HG02571 (cell line): ENCODE results near the gene PIPOX.

ENCODE experiments used
- ATAC-seq: cut with Tn5 transposase; IDR thresholded peaks from one replicate; pipeline ENCODE4 v1.9.1; 2021; ENCODE audit warnings: mild to moderate bottlenecking, moderate library complexity; ENCODE audit not compliant: unreplicated experiment

The PIPOX gene

GRCh38 chr17:29094101-29094708 lies 51.3 kb downstream of the PIPOX start:
- ATAC-seq: no peak

GRCh38 chr17:29095439-29095838 lies 52.5 kb downstream of the PIPOX start:
- no peak for ATAC-seq

- ATAC-seq: no peak
Observed at GRCh38 chr17:29096094-29096493, 53.2 kb downstream of the PIPOX start.

GRCh38 chr17:29099527-29099926 lies 56.6 kb downstream of the PIPOX start:
- ATAC-seq: no peak

GRCh38 chr17:29100296-29100695 lies 57.4 kb downstream of the PIPOX start:
- no peak for ATAC-seq

- no peak for ATAC-seq
Observed at GRCh38 chr17:29102046-29102445, 59.1 kb downstream of the PIPOX start.

GRCh38 chr17:29102741-29103181 lies 59.8 kb downstream of the PIPOX start:
- no peak for ATAC-seq

GRCh38 chr17:29103341-29103740 lies 60.4 kb downstream of the PIPOX start:
- no peak for ATAC-seq
